Epithelial cell of prostate (primary cell): ENCODE measurements around the gene ATP1A2.
A peak's percentile ranks its signal among the peaks of the same experiment; 100 is the strongest.

ENCODE experiments used
- DNase-seq: peaks from one replicate; pipeline ENCODE4 v3.0.0-alpha.2; 2011; ENCODE audit warnings: low read depth, low spot score
- H3K27ac ChIP-seq: fragments of 450-650 bp; 2 replicates; pipeline ENCODE4 v1.5.1; 2017; ENCODE audit warnings: mild to moderate bottlenecking

The ATP1A2 gene

GRCh38 chr1:160084771-160085321, 30.7 kb upstream of the ATP1A2 start:
- H3K27ac ChIP-seq = no peak overlapping the region
- DNase-seq = no peak

- no peak overlapping the region for H3K27ac ChIP-seq
- DNase-seq = no peak
These were observed 29.7 kb upstream of the ATP1A2 start for GRCh38 chr1:160085686-160086455.

GRCh38 chr1:160086456-160086892, 29.1 kb upstream of the ATP1A2 start:
- no peak for DNase-seq
- H3K27ac ChIP-seq = no peak overlapping the region

- H3K27ac ChIP-seq = no peak overlapping the region
- no peak for DNase-seq
These were observed 28.4 kb upstream of the ATP1A2 start for GRCh38 chr1:160087118-160087662.

GRCh38 chr1:160089883-160090282, 25.7 kb upstream of the ATP1A2 start:
- no peak overlapping the region for H3K27ac ChIP-seq
- no peak for DNase-seq

GRCh38 chr1:160090760-160091159, 24.8 kb upstream of the ATP1A2 start:
- H3K27ac ChIP-seq = no peak overlapping the region
- DNase-seq = no peak

- H3K27ac ChIP-seq = no peak overlapping the region
- no peak for DNase-seq
These were observed 23.8 kb upstream of the ATP1A2 start for GRCh38 chr1:160091666-160092223.

- no peak for DNase-seq
- no peak overlapping the region for H3K27ac ChIP-seq
These were observed 23.0 kb upstream of the ATP1A2 start for GRCh38 chr1:160092366-160093068.

GRCh38 chr1:160093069-160093395, 22.5 kb upstream of the ATP1A2 start:
- no peak for DNase-seq
- no peak overlapping the region for H3K27ac ChIP-seq

- H3K27ac ChIP-seq = no peak overlapping the region
- DNase-seq = no peak
These were observed 21.8 kb upstream of the ATP1A2 start for GRCh38 chr1:160093624-160094290.

- H3K27ac ChIP-seq = no peak overlapping the region
- DNase-seq = no peak
These were observed 21.3 kb upstream of the ATP1A2 start for GRCh38 chr1:160094291-160094625.

GRCh38 chr1:160094806-160095205, 20.8 kb upstream of the ATP1A2 start:
- no peak for DNase-seq
- no peak overlapping the region for H3K27ac ChIP-seq

- H3K27ac ChIP-seq = no peak overlapping the region
- DNase-seq = no peak
These were observed 20.0 kb upstream of the ATP1A2 start for GRCh38 chr1:160095382-160096105.

GRCh38 chr1:160096274-160097116, 19.1 kb upstream of the ATP1A2 start:
- DNase-seq = peak; percentile 83
- H3K27ac ChIP-seq = no peak overlapping the region

- DNase-seq = no peak
- peak overlapping the region; percentile 61 for H3K27ac ChIP-seq
These were observed 18.2 kb upstream of the ATP1A2 start for GRCh38 chr1:160097151-160097910.

- H3K27ac ChIP-seq = peak within 1 kb of the TSS; percentile 61
- peak; percentile 22 for DNase-seq
These were observed 17.4 kb upstream of the ATP1A2 start, which contains the start of gene IGSF8 for GRCh38 chr1:160097911-160098851. Gene IGSF8, minus strand, starts transcription at chr1:160098619. Its CDS starts 147 bp downstream, at chr1:160098472.
